Fibroblast of skin of right quadriceps (primary cell): ENCODE results near the gene ALDH3A1.

Experiments
- DNase-seq: peaks from one replicate; pipeline ENCODE4 v3.0.0-alpha.2; 2013

Gene ALDH3A1

DNA sequence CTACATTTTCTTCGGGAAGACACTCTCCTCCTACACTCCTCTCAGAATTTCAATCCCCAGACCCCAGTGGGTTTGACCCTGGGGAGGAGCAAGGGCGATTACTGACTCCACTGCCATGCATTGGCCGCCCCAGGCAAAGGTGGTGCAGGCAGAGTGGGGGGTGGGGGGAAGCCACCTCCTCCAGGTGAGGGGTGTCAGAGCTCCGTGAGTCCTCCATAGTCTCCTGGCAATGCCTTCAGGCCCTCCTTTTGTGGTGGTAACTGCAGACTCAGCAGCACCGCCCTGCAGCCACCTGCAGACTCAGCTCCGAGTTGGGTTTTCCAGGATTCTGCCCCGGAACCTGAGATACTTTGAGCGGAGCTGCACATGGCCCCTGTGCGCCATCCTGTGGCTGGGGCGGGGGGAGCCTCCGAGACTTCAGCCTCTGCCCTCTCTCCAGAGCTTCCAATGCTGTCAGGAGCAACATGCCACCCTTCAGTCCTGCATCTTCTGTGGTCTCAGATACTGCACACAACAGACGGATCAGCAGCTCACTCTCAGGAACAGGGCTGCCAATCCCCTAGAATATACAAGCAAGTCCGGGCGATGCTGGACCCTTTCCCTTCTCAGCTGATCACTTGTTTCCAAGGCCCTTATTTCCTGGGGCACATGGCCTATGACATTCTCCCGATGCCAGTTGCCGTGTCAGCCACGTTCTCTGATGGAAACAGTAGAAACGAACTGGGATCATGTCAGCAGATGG lies 29.3 kb downstream of the ALDH3A1 start:
- DNase-seq: no peak

DNA sequence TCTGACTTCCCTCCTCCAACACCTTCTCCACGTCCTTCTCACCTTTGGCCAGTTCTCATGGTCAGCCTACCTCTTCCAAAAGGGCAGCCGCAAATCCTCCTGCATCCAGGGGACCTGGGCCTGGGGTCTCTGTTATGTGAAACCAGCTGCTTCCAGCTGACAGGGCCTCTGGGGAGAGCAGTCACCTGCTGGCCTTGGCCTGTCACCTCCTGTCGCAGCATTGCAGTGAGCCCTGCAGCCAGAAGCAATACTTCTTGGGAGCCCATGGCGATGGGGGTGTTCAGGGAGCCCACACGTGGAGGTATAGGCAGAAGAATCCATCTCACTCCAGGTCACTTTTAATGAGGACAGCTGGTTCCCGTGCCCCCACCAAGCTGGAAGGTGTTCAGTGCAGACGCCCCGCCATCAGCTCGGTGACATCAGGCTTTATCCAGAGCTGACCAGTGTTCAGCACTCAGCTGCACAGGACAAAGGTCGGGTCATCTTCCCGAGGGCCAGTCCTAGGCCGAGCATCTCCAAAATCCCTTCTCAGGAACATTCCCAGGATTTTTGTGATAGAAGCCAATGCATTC lies 30.0 kb downstream of the ALDH3A1 start:
- DNase-seq: no peak

DNA sequence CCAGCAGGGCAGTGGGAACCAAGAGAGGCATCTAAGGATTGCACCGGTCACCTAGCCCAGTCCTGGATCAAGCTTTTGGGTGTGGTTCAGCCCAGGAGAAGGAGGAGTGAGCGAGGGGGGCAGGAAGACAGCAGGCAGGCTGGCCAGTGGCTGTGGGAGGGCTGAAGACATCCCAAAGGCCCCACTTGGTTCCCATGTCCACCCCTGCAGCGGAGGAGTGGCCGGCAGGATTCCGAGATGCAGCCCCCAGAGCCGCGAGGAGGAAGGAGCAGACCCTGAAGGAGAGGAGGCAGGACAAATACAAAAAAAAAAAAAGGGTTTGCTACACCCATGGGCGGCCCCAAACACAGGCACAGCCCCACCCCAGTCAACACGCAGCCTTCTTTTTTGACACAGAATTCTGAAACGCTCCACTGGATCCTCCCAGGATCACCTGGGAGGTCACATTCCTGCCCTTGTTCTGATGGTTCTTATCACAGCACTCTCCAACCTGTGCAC lies 30.6 kb downstream of the ALDH3A1 start:
- DNase-seq: no peak

DNA sequence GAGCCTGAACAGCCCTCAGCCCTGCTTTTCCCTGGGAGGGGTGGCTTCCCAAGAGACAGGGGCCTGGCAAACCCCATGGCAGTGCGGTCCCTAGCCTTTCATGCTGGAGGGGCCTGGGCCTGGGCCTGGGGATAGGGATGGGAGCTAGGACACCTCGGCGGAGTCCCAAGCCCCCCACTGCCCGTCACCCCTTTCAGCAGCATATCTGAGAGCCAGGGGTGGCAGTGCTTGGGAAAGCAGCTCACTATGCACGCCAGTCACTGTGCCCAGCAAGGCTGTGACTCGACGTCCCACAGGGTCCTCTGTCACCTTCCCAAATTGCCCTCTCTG lies 31.1 kb downstream of the ALDH3A1 start:
- no peak for DNase-seq

DNA sequence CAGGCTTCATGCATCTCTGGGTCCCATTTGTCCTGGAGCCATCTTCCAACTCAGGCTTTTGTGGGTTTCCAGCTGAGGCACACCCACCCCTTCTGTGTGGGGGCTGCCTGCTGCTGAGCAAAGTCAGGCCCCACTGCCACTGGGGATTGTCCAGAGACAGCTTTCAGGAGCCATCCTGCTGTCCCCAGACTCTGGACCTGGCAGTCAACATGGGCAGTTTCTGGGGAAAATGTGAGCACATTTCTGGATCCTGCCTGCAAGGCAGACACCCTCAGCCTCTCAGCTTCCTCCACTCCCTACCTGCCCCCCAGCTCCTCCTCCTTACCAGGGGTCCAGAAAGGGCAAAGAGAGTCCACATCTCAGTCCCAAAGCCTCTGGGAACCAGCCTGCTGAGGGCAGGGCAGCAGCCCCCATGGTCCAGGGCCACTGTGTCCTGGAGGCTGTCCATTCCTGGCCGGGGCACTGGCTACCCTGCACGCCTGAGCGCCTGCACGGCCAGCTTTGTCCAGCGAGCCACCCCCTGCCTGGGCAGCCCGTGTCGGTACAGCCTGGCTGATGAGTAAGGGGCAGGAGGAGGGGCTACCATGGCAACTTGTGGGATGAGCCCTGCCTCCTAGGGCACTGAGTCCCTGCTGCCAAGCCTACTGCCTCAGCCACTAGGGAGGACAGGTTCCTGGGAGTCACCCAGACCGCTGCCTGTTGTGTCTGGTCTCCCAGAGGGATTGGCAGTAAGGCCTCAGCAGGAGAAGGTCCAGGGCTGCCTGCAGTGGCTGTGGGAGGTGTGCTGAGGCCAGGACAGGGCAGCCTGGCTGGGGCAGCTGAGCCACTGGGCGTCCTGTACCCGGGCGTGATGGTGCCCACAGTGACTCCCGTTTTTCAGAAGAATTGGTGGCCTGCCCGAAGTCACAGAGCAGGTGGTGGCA lies 31.7 kb downstream of the ALDH3A1 start, which contains the start of gene SLC47A2:
TSS of gene SLC47A2 (minus strand) at position 477 of the 923 bp plus-strand sequence. CDS start at position 448, 29 bp downstream.
- no peak for DNase-seq

DNA sequence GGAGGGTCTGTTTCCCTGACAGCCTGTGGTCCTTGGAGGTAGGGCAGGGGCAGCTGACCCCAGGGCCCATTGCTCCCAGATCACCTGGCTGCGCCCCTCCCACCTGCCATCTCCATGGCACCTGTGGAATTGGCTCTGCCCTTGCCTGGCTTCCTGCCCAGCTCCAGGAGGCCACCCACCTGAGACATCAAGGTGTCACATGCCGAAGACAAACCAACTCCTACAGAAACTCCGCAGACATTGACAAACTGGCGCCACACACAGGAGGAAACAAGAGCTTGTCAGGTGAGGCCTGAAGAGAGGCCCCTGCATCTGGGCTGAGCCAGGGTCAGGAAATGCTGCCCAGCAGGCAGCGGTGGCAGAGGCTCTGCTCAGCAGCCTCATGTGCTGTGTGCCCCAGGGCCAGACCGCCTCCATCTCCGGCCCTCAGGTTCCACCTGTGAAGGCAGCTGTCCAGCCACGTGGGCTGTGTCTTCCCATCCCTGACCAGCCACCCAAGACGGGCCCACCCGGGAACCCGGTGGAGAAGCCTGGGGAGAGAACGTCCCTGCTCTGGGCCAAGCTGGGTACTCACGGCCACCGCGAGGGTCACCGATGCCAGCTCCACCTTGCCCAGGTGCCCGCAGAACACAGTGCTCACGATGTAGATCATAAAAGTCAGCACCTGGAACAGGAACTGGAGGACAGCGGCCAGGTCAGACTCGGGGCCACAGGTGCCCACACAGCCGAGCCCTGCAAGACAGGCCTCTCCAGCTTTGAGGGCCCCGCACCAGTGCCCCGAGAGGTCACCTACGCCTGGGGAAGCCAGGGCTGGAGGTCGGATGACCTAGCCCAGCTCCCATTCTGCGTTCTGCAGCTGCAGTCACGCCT lies 33.3 kb downstream of the ALDH3A1 start:
- no peak for DNase-seq

DNA sequence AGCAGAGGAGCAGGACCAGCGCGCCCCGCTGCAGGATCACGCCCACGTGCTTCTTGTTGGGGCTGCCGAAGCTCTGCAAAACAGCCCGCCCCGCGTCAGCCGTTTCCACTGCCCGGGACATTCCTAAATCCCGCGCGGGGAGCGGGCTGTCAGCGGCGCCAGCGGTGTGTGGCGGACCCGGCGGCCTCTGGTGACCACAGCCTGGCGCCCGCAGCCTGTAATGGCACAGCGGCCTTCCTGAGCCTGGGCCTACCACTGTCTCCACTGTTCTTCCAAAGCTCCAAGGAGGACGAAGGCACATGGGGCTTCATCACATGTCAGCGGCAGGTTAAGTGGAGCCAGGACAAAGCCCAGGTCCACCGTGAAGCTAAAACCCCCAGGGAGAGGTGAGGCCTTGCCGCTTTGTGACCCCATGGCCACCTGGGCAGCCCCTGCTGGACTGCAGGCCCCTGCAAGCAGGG lies 34.2 kb downstream of the ALDH3A1 start:
- DNase-seq: no peak

DNA sequence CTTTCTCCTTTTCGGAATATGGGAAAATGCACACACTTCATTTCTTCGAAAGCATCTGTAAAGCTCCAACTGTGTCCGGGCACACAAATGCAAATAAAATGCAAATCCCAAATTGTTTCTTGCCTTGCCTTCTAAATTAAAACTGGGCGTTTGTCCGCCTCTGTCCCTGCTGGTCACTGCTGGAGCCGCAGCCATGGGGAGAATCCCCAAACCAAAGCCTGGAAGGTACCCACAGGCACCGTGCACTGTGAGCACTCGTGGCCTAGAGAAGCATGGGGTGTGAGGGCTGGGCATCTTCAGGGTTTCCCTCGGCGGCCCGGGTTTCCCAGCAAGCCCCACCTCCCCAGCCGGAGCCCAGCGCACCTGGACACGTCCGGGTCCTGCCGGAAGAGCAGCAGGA lies 34.6 kb downstream of the ALDH3A1 start:
- no peak for DNase-seq

DNA sequence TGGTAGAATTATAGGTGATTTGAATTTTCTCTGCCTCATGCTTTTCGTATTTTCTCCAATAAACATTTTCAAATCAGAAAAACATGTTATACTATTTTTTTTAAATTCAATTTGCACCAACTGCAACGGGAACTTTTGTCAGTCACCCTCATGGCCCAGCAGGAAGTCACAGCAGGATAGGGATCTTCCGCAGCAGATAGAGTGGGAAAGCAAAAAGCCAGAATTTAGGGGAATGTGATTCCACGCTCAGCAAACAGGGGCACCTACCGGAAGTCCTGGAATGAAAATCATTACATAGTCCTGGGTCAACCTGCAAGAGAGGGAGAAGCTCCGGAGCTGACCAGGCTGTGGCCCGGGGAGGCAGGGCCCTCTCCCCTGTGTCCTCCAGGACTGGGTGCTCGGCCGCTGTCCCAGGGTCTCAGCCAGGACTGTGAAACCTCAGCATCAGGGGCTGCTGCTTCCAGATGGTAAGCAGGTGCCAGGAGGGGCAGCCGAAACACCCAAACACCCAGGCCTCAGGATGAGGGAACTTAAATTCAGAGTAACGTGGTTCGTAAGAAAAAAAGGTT lies 35.6 kb downstream of the ALDH3A1 start:
- no peak for DNase-seq

DNA sequence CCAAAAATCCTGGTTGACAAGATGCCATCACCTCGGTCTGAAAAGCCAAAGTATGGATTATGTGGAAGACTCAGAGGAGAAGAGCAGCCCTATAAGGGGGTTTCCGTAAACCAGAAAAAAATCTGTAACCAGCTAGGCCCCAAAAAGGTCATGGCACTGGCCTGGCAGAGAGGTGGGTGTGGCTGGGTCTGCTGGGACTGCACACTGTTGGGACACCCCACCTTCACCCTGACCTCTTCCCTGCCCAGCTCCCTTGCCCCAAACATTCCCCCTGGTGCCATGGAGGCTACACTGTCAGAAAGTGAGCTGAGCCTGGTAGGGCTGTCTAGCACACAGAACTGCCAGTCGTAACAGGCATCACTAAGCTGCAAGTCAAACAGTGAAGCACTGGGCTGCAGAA lies 38.3 kb downstream of the ALDH3A1 start:
- DNase-seq: no peak

DNA sequence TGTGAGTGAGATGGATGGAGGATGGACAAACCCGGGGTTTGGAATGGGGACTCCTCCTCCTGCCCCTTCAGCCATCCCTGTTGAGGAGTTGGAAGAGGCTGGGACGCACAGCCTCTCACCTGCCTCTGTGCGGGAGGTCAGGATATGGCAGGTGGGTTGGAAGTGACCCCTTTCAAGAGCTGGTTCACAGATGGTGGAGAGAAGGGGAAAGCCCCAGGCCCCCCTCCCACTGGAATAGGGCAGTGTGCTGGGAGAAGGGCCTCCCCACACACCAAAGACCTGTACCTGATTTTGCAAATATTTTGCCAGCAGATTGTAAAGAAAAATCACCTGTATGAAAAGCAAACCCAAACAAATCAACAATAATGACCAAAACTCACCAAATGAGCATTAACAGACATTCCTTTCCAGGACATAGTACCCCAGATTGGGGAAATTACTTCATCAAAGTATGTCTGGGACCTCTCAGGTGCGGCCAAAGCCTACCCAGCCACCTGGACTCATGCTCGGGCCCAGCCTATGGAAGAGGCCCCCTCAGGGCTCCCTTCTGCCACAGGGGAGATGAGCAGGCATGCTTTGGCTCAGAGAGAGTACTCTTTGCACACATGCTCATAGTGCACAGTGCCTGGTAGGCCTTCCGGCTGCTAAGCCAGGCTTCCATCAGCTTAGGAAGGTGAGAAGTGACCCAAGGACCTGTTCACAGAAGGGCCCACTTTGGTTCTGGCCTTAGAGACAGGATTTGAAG lies 39.5 kb downstream of the ALDH3A1 start:
- DNase-seq: no peak

DNA sequence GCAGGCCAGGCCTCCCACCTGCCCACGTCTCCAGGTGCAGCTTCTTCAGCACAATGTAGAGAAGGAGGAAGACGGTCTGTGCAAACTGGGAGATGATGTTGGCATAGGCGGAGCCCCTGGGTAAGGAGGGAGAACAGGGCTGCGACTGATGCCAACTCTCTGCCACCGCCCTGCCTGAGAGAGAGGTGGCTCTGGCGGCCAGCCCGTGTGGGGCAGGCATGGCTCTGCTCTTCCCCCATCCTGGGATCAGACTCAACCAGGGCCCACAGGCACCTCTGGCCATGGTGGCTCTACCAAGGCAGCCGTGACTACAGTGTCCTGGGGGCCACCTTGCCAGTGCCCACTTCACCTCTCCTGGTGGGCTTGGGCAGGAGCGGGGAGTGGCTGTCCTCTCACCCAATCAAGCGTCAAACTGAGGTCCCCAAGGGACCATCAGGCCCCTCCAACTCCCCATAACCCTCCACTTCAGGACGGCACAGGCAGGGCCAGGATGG lies 40.3 kb downstream of the ALDH3A1 start:
- no peak for DNase-seq

DNA sequence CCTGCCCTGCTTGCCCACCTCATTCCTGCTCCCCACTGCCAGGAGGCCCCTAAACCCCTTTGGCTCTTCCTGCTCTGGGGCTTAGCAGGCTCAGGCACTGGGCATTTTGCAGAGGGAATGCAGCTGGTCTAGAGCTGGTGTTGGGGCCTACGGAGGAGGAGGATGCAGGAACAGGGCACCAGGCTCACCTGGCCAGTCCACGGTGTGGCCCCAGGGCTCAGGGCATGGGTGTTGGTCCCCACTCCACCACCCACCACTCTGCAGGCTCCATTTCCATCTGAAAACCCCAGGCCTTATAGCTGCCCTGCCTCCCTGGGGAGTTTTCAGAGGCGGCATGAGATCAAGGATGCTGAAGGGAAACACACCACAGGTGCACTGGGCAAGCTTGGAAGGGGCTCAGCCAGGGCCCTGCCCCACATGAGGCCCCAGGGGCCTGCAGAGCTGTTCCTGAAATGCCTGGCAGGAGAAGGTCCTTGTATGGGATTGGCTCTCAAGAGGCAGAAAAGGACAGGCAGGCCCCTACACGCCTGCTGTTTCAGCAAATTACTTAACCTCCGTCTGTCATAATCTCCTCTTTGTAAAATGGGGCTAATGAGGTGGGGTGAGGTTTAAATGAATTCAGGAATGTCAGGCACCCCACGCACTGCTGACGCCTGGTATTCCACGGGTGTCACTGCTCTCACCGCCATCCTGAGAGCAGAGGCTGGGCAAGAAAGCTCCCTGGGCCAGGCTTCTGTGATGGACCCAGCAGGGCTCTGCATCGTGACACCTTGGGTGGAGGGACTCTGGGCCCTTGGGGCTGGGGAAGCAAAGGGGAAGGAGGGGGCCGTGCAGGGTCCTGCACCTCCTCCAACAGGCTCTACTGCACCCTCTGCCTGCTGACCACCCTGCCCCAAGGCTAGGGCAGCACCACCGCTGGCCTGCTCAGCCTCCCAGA lies 41.0 kb downstream of the ALDH3A1 start:
- DNase-seq: no peak

DNA sequence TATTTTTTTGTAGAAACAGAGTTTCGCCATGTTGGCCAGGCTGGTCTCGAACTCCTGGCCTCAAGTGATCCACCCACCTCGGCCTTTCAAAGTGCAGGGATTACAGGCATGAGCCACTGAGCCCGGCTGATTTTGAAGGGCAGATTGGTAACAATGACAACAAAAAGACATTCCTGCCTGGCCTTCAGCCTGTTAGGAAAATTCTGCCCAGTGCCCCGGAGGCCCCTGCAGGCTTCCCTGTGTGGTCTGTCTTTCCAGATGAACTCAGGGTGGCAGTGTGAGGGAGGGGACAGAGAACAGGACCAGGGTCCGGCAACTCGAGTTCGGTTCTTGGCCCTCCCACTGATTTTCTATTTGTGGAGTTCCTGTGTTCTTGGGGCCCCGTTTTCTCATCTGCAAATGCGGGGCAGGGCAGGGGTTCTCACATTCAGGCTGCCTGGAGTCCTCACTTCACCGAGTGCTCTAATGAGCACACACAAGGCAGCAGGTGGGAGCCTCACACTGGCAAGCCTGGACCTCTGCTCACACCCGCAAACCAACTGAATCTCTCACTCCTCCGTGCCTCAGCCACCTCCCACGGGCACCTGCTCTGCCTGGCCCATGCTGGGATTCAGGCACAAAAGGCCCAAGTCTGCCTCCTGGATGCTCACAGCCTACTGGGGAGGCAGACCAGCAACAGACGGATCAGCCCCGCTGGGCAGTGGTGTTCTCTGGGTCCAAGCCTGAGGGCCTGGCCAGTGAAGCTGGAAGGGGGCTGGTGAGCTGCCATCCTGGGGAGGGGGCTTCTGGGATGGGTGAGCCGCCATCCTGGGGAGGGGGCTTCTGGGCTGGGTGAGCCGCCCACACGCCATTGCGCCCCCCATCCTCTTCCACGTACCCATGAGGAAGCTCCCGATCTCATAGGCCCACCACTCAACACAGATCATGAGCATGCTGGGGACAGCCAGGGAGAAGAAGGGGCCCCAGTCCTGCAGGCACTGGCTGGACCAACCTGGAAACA lies 42.0 kb downstream of the ALDH3A1 start:
- no peak for DNase-seq

DNA sequence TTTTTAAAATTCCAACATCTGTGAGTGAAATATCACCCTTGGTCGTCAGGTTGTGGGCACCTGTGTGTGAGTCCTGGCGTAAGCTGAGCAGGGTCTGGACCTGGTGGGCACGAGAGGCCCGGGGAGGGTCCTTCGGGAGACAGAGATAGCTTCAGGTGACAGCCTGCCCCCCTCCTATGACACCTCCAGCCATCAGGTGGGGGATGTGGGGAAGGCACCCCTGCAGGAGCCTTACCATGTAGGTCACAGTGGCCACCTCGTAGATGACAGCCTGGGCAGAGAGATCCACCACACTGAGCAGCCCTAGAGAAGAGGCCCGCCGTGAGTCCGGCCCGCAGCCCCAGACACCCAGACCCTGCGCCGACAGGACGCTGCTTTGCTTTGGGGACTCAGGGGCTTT lies 42.9 kb downstream of the ALDH3A1 start:
- DNase-seq: no peak

DNA sequence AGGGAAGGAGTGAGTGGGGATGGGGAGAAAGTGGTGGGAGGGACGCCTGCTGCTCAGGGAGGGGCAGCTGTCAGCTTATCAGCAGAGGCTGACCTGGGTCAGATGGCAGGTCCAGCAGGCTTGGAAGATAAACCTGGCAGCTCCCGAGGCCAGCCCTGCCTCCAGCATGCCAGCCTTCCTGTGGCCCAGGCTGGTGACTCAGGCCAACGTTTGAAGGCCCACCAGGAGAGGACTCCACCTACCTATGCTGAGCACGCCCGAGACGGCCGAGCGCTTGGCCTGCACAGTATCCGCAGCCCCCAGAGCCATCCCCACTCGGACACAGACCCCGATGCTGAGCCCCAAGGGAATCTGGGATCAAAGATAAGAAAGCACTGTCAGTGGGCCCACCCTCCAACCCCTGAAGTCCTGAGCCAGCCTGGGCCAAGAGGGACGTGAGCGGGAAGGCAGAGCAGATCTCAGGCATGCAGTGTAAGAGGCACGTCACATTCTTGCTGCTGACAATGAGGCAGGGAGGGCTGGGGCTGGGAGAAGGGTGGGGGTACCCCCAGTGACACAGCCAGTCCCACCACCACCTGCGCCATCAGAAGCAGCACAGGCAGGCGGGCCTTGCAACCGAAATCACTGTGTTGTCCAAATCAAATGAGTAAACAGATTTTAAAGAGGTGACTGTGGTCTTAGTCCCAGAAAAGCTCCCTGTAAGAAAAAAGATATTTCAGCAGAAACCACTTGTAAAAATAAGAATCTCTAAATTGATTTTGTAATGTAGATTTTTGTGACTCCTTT lies 44.1 kb downstream of the ALDH3A1 start:
- DNase-seq: no peak

DNA sequence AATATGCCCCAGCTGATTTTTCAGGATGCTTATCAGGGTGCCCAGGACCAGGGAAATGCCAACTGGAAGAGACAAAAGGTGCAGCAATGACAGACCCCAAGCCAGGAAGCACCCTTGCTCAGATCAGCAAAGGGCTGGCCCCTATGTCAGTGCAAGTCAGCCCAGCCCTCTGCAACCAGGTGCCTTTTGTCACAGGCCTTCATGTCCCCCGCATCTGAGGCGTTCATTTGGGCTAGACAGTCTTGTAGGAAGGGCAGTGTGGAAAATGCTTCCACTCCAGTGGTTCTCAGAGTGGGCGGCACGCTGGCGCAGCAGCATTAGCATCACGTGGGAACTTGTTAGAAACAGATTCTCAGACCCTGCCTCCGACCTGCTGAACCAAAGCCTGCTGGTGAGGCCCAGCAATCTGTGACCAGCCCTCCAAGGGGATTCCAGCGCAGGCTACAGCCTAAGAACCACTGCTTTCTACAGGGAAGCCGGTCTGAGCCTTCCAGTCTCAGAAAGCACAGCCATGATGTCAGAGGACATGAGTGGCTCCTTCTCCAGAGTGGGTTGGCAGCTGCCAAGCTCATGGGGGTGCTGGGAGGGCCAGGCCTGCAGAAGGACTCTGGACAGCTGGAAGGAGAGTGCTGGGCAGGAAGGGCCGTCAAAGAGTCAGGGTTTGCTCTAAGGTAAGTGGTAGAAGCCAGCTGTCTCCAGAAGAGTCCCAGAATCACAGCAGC lies 44.8 kb downstream of the ALDH3A1 start:
- DNase-seq: no peak
